ENCODE data around the gene F8. TPM values are rescaled to one million over a fixed set of nuclear protein-coding genes. Genes with fewer than 3 reads are reported as not detected.
A peak's percentile ranks its signal among the peaks of the same experiment; 100 is the strongest.

The F8 gene
- total and polyA plus RNA-seq, 10 of the 15 experiments (the other 5 are each of a cell fraction or from before 2014, with no cell fraction given): 3.0 to 8.1 (median 5.1) TPM

GRCh38 chrX:154804261-154804956, 218.1 kb downstream of the F8 start:
- ChIA-PET RAD21 (ENCODE audit: unreplicated experiment) (interaction anchor here (2.1 kb wide), 1 partner anchor 14 kb away, joined by 8 read pairs; no protein-coding TSS in a partner anchor), SMC1A (ENCODE audit: uncharacterized antibody, unreplicated experiment) (interaction anchor here (0.7 to 3.7 kb wide), 4 partner anchors 8 to 24 kb away, joined by 3 to 19 read pairs (median 4); no protein-coding TSS in a partner anchor), POLR2A (interaction anchor here (0.8 to 2.0 kb wide), 4 partner anchors 14 to 42 kb away, joined by 3 to 14 read pairs (median 3); partner anchors contain the start of gene DKC1), CTCF (interaction anchor here (0.9 to 1.1 kb wide), 2 partner anchors 23 to 36 kb away, joined by 3 read pairs; no protein-coding TSS in a partner anchor)
- in situ Hi-C loops (cut with MboI): no loop called here
- 34% methylated on average over 7 of the region's 7 CpGs for WGBS (ENCODE audit: insufficient coverage, insufficient replicate concordance, low lambda C conversion rate, missing lambda C conversion rate)
- H3K4me1 ChIP-seq (ENCODE audit: control insufficient read depth, insufficient read depth, low read length): no peaks in the 10 kb centered on the region
- H2AFZ ChIP-seq (ENCODE audit: control insufficient read depth, low read depth, low read length): peak overlapping the region; percentile 80
- no peaks in the 10 kb centered on the region for H4K20me1 ChIP-seq (ENCODE audit: control insufficient read depth, insufficient read depth)
- DNase-seq (ENCODE audit: low read depth, low spot score): no peak
- peak; percentile 6 for ATAC-seq
- H3K9ac ChIP-seq (ENCODE audit: control insufficient read depth, insufficient read depth, low read length): peak overlapping the region; percentile 60
- BruUV-seq (replicated peaks): no TSS peak
- H3K27ac ChIP-seq (ENCODE audit: control insufficient read depth, insufficient read depth): no peak overlapping the region
- H3K27me3 ChIP-seq (replicated peaks in 1 of 2; ENCODE audit: control insufficient read depth in 2 of 2, insufficient read depth in 2 of 2, low read length in 1 of 2): no peaks in the 10 kb centered on the region
- TF ChIP-seq RBBP5 (conservative IDR thresholded peaks at IDR 0.05) (no peak), MYC (IDR thresholded peaks at IDR 0.05; ENCODE audit: insufficient read depth, insufficient read length, insufficient replicate concordance, low read length, severe bottlenecking) (no peak), IKZF2 (IDR thresholded peaks at IDR 0.05) (no peak), SREBF1 (IDR thresholded peaks at IDR 0.05; ENCODE audit: low read length) (no peak), BACH1 (IDR thresholded peaks at IDR 0.05; ENCODE audit: borderline replicate concordance) (no peak), TCF12 (IDR thresholded peaks at IDR 0.05; ENCODE audit: low read depth, low read length) (no peak), NR2C2 (IDR thresholded peaks at IDR 0.05; ENCODE audit: borderline replicate concordance, control insufficient read depth, insufficient read length, low read depth) (no peak), TCF7 (IDR thresholded peaks at IDR 0.05; ENCODE audit: borderline replicate concordance) (no peak), MYB (IDR thresholded peaks at IDR 0.05; ENCODE audit: borderline replicate concordance, low read depth, low read length) (no peak), E2F4 (IDR thresholded peaks at IDR 0.05; ENCODE audit: low read depth, low read length) (no peak), DPF2 (IDR thresholded peaks at IDR 0.05) (no peak), RCOR1 (conservative IDR thresholded peaks at IDR 0.05; ENCODE audit: low read depth, low read length) (no peak), CEBPB (IDR thresholded peaks at IDR 0.05; ENCODE audit: borderline replicate concordance in 1 of 2, low read depth in 2 of 2, low read length in 2 of 2) (no peak), ZBTB33 (IDR thresholded peaks at IDR 0.05) (no peak), SUPT20H (IDR thresholded peaks at IDR 0.05; ENCODE audit: borderline replicate concordance, control insufficient read depth, low read depth, low read length) (no peak), SMARCA5 (IDR thresholded peaks at IDR 0.05) (no peak), CHD4 (IDR thresholded peaks at IDR 0.05) (no peak)
- peak overlapping the region; percentile 70 for H3K4me3 ChIP-seq
- intact Hi-C loops (cut with micrococcal nuclease; ENCODE audit: unreplicated experiment): loop anchor here (2.0 kb wide), 1 partner anchor 42 kb away; the partner anchor contains the start of gene DKC1
- H3K79me2 ChIP-seq (ENCODE audit: control insufficient read depth, insufficient read depth, low read length): no peaks in the 10 kb centered on the region
- H3K9me3 ChIP-seq (replicated peaks; ENCODE audit: control insufficient read depth, insufficient read depth, low read length): no peaks in the 10 kb centered on the region; the same call in 2 of the 3 replicates
- H3K36me3 ChIP-seq (ENCODE audit: control insufficient read depth in 2 of 2, insufficient read depth in 2 of 2, low read length in 1 of 2): no peaks in the 10 kb centered on the region
- H3K4me2 ChIP-seq (ENCODE audit: control insufficient read depth, insufficient read depth): peak overlapping the region; percentile 84
- no peak for FAIRE-seq
